HepG2 (cell line): ENCODE data around the gene GPR137. TPM values are rescaled to one million over a fixed set of nuclear protein-coding genes. Genes with fewer than 3 reads are reported as not detected.

Source experiments
- AKNA ChIP-seq: sonication (generic); formaldehyde crosslinking; IDR thresholded peaks from 2 replicates; pipeline ENCODE4 v1.4.0; 2020; ENCODE audit warnings: missing genetic modification reagents, borderline replicate concordance
- ARHGAP35 ChIP-seq: sonication (generic); formaldehyde crosslinking; IDR thresholded peaks from 2 replicates; pipeline ENCODE4 v1.9.0; 2022; ENCODE audit warnings: mild to moderate bottlenecking, inconsistent platforms, moderate library complexity, missing genetic modification reagents, borderline replicate concordance
- CBX2 ChIP-seq, 2 experiments: fragments of 200-600 bp in 1 of 2; sonication (generic); formaldehyde crosslinking in 1 of 2; IDR thresholded peaks; 2 replicates each; pipeline versions ENCODE4 v1.7.0 to v1.8.1; 2018 to 2022; ENCODE audit warnings: low read depth in 2 of 2, low read length in 1 of 2, mild to moderate bottlenecking in 1 of 2, missing genetic modification reagents in 1 of 2
- GATAD1 ChIP-seq: IDR thresholded peaks from 2 replicates; pipeline ENCODE4 v1.6.1; 2016; ENCODE audit warnings: missing genetic modification reagents, missing compliant biosample characterization
- MYC ChIP-seq: sonication (generic); formaldehyde crosslinking; IDR thresholded peaks from 2 replicates; pipeline ENCODE4 v1.9.0; 2021; ENCODE audit warnings: missing genetic modification reagents, borderline replicate concordance
- NR1H2 ChIP-seq: sonication (generic); formaldehyde crosslinking; IDR thresholded peaks from 2 replicates; pipeline ENCODE4 v1.8.1; 2022; ENCODE audit warnings: low read depth, missing genetic modification reagents, borderline replicate concordance
- SAFB2 ChIP-seq: sonication (generic); formaldehyde crosslinking; IDR thresholded peaks from 2 replicates; pipeline ENCODE4 v1.5.1; 2020; ENCODE audit warnings: missing genetic modification reagents, low read depth, mild to moderate bottlenecking, borderline replicate concordance
- SKI ChIP-seq: fragments of 450-650 bp; IDR thresholded peaks from one replicate; pipeline ENCODE4 v1.6.1; 2018; ENCODE audit warnings: mild to moderate bottlenecking; ENCODE audit not compliant: partially characterized antibody
- SOX5 ChIP-seq: IDR thresholded peaks from 2 replicates; pipeline ENCODE4 v1.6.1; 2016; ENCODE audit warnings: borderline replicate concordance
- SRY ChIP-seq: sonication (generic); formaldehyde crosslinking; IDR thresholded peaks from 2 replicates; pipeline ENCODE4 v1.8.0; 2022; ENCODE audit warnings: mild to moderate bottlenecking, missing genetic modification reagents
- SSRP1 ChIP-seq: IDR thresholded peaks from 2 replicates; pipeline ENCODE4 v1.6.1; 2016; ENCODE audit warnings: control low read depth
- THYN1 ChIP-seq: sonication (generic); formaldehyde crosslinking; IDR thresholded peaks from 2 replicates; pipeline ENCODE4 v1.8.1; 2023; ENCODE audit warnings: low read depth, mild to moderate bottlenecking, moderate library complexity, missing genetic modification reagents, borderline replicate concordance
- ZC3H13 ChIP-seq: sonication (generic); formaldehyde crosslinking; IDR thresholded peaks from 2 replicates; pipeline ENCODE4 v1.8.1; 2023; ENCODE audit warnings: mild to moderate bottlenecking, missing genetic modification reagents, moderate library complexity
- ZNF10 ChIP-seq: sonication (generic); formaldehyde crosslinking; IDR thresholded peaks from 2 replicates; pipeline ENCODE4 v1.4.0; 2020; ENCODE audit warnings: mild to moderate bottlenecking, low read depth, missing genetic modification reagents, borderline replicate concordance
- ZNF430 ChIP-seq: sonication (generic); formaldehyde crosslinking; IDR thresholded peaks from 2 replicates; pipeline ENCODE4 v1.9.0; 2021; ENCODE audit warnings: mild to moderate bottlenecking, missing genetic modification reagents
- ZNF569 ChIP-seq: sonication (generic); formaldehyde crosslinking; IDR thresholded peaks from 2 replicates; pipeline ENCODE4 v1.5.0; 2020; ENCODE audit warnings: mild to moderate bottlenecking, missing genetic modification reagents, moderate library complexity, borderline replicate concordance
- ZNF704 ChIP-seq: sonication (generic); formaldehyde crosslinking; IDR thresholded peaks from 2 replicates; pipeline ENCODE4 v1.8.1; 2023; ENCODE audit warnings: mild to moderate bottlenecking, inconsistent platforms, moderate library complexity, missing genetic modification reagents, borderline replicate concordance
- ZNF883 ChIP-seq: sonication (generic); formaldehyde crosslinking; IDR thresholded peaks from 2 replicates; pipeline ENCODE4 v1.5.1; 2020; ENCODE audit warnings: mild to moderate bottlenecking, missing genetic modification reagents; ENCODE audit errors: not compliant biosample characterization
- polyA plus RNA-seq, 8 experiments: library from polyadenylated mRNA; depleted of rRNA in 3 of 8; stranded (reverse) in 7 of 8; unstranded in 1 of 8; fragments of >200 nt; fragmentation: Illumina TruSeq in 4 of 8; extraction: Trizol in 4 of 8; gene quantifications; 2 replicates each; pipeline versions ENCODE4 v1.2.1 to v1.2.3, GENCODE V29; 2011 to 2016; ENCODE audit warnings: low read depth in 4 of 8, missing spikeins in 1 of 8, mixed read lengths in 1 of 8; ENCODE audit not compliant: insufficient read depth in 1 of 8
- total RNA-seq, 5 experiments: library from RNA; depleted of rRNA; stranded (reverse); fragments of >200 nt; fragmentation: Illumina TruSeq; extraction: Trizol; gene quantifications; 2 replicates each; pipeline ENCODE4 v1.2.3, GENCODE V29; 2016; ENCODE audit warnings: low read depth in 1 of 5
- TF ChIP-seq, protein P1 (sequence below): sonication (generic); formaldehyde crosslinking; IDR thresholded peaks from 2 replicates; pipeline ENCODE4 v1.4.0; 2020; ENCODE audit warnings: mild to moderate bottlenecking, missing genetic modification reagents
- TF ChIP-seq, protein P2 (sequence below): sonication (generic); formaldehyde crosslinking; IDR thresholded peaks from 2 replicates; pipeline ENCODE4 v1.5.1; 2020; ENCODE audit warnings: missing genetic modification reagents, mild to moderate bottlenecking, borderline replicate concordance

Gene GPR137
- total and polyA plus RNA-seq, 2 of the 13 experiments (the other 11 are each of a cell fraction or from before 2014, with no cell fraction given) = 8.5 to 13.2 TPM

DNA sequence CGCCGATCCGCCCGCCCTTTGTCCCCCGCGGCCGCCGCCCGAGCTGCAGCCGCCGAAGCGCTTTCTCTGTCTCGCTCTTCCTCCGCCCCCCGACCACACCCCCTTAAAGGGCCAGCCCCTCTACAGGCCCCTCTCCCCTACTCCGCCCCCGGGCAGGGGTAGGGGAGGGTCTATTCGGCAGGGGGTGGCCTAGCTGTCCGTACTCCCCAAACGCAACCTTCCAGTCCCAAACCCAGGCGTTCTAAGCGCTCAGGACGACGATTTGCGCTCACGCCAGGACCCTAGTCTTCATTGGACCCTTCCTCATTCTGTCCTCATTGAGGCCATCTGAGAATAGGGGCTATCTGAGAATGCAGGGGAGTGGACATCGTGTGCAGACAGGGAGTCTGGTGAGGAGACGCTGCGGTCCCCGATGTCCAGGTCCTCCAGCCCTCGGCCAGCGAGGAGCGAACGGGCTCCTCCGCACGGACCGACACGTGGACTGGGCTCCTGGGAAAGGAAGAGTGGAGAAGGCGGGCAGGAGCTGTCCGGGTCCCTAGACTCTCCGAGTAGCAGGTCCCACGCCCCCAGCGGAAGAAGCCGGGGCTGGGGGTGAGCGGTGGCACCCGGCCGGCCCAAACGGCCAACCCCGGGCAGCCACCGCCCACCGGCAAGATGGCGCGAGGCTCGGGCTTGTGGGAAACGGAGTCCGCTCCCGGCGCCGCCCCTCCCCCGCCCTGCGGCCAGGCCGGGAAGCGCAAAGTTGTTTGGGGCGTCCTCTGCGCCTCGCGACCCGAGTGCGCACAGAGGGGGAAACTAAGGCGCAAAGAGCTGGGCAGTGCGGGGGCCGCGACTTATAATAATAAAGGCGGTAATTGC, 38.5 kb upstream of the GPR137 start, which contains the start of gene PPP1R14B (continued):
- TF ChIP-seq SAFB2 (CRISPR knock-in tag) = peak; percentile 71; the same call in 1 of the 2 replicates
- no peak for TF ChIP-seq ZNF704 (CRISPR knock-in tag)
- no peak for TF ChIP-seq ZNF430 (CRISPR knock-in tag)
- TF ChIP-seq ZC3H13 (CRISPR knock-in tag) = no peak
- no peak for TF ChIP-seq SKI
- TF ChIP-seq, protein P1, sequence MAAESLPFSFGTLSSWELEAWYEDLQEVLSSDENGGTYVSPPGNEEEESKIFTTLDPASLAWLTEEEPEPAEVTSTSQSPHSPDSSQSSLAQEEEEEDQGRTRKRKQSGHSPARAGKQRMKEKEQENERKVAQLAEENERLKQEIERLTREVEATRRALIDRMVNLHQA = no peak
- TF ChIP-seq GATAD1 (CRISPR knock-in tag) = no peak
- TF ChIP-seq, protein P2, sequence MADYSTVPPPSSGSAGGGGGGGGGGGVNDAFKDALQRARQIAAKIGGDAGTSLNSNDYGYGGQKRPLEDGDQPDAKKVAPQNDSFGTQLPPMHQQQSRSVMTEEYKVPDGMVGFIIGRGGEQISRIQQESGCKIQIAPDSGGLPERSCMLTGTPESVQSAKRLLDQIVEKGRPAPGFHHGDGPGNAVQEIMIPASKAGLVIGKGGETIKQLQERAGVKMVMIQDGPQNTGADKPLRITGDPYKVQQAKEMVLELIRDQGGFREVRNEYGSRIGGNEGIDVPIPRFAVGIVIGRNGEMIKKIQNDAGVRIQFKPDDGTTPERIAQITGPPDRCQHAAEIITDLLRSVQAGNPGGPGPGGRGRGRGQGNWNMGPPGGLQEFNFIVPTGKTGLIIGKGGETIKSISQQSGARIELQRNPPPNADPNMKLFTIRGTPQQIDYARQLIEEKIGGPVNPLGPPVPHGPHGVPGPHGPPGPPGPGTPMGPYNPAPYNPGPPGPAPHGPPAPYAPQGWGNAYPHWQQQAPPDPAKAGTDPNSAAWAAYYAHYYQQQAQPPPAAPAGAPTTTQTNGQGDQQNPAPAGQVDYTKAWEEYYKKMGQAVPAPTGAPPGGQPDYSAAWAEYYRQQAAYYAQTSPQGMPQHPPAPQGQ (CRISPR knock-in tag) = no peak
- TF ChIP-seq THYN1 (CRISPR knock-in tag) = no peak
- no peak for TF ChIP-seq ZNF10
- TF ChIP-seq MYC (CRISPR knock-in tag) = peak; percentile 87
- no peak for TF ChIP-seq AKNA
- no peak for TF ChIP-seq ZNF569
- TF ChIP-seq ARHGAP35 = no peak; the same call in 1 of the 2 replicates
- no peak for TF ChIP-seq CBX2 (IDR thresholded peaks at IDR 0.05; ENCODE audit: low read depth, low read length)
- TF ChIP-seq CBX2 (CRISPR knock-in tag; IDR thresholded peaks at IDR 0.05; ENCODE audit: low read depth) = no peak
- TF ChIP-seq SSRP1 (CRISPR knock-in tag) = peak; percentile 85; the same call in 1 of the 2 replicates
- TF ChIP-seq SOX5 (CRISPR knock-in tag) = no peak
- TF ChIP-seq NR1H2 (CRISPR knock-in tag) = no peak
- TF ChIP-seq SRY = no peak
- no peak for TF ChIP-seq ZNF883 (CRISPR knock-in tag)
